ENCODE data around the gene SMARCD3.

SMARCD3 gene

GRCh38 chr7:151272405-151272804, 23.9 kb upstream of the SMARCD3 start:
- no peak for DNase-seq

- no peak for DNase-seq
These were observed 23.3 kb upstream of the SMARCD3 start for GRCh38 chr7:151271699-151272355.

- DNase-seq, result no peak
These were observed 21.0 kb upstream of the SMARCD3 start for GRCh38 chr7:151269511-151269910.

- DNase-seq, result no peak
These were observed 16.9 kb upstream of the SMARCD3 start for GRCh38 chr7:151265351-151265931.

- DNase-seq, result no peak
These were observed 16.1 kb upstream of the SMARCD3 start for GRCh38 chr7:151264615-151265014.

- DNase-seq, result no peak
These were observed 13.0 kb upstream of the SMARCD3 start for GRCh38 chr7:151261529-151261928.

GRCh38 chr7:151260883-151261282, 12.4 kb upstream of the SMARCD3 start:
- no peak for DNase-seq

- no peak for DNase-seq
These were observed 12.0 kb upstream of the SMARCD3 start for GRCh38 chr7:151260471-151260870.

- DNase-seq, result no peak
These were observed 9.5 kb upstream of the SMARCD3 start for GRCh38 chr7:151257990-151258389.

GRCh38 chr7:151256410-151257045, 8.0 kb upstream of the SMARCD3 start:
- no peak for DNase-seq

- no peak for DNase-seq
These were observed 6.9 kb upstream of the SMARCD3 start for GRCh38 chr7:151255390-151255789.

- no peak for DNase-seq
These were observed 6.4 kb upstream of the SMARCD3 start for GRCh38 chr7:151254851-151255250.

- DNase-seq, result no peak
These were observed 5.8 kb upstream of the SMARCD3 start for GRCh38 chr7:151254316-151254715.

- DNase-seq, result no peak
These were observed 4.6 kb upstream of the SMARCD3 start for GRCh38 chr7:151252961-151253711.

- DNase-seq, result no peak
These were observed 4.0 kb upstream of the SMARCD3 start for GRCh38 chr7:151252561-151252835.

GRCh38 chr7:151251689-151252560, 3.4 kb upstream of the SMARCD3 start:
- DNase-seq, result peak; percentile 91

- no peak for DNase-seq
These were observed 2.8 kb upstream of the SMARCD3 start for GRCh38 chr7:151251328-151251688.

- no peak for DNase-seq
These were observed 2.0 kb upstream of the SMARCD3 start for GRCh38 chr7:151250181-151251132.

GRCh38 chr7:151249732-151250072, 1.2 kb upstream of the SMARCD3 start:
- DNase-seq, result peak; percentile 77

- DNase-seq, result peak; percentile 86
These were observed 689 bp upstream of the SMARCD3 start for GRCh38 chr7:151249034-151249731.

GRCh38 chr7:151247611-151248345, 716 bp downstream of the SMARCD3 start:
- peak; percentile 87 for DNase-seq

All from 8988T (cell line).